PC-3 (cell line): Measurements from ENCODE around the gene PPT1. TPM values are rescaled to one million over a fixed set of nuclear protein-coding genes. Genes with fewer than 3 reads are reported as not detected.
A peak's percentile ranks its signal among the peaks of the same experiment; 100 is the strongest.

Experiments
- ATAC-seq: fragments of 200-7000 bp; cut with Tn5 transposase; 2 replicates; pipeline ENCODE4 v1.9.1; 2020; ENCODE audit warnings: mild to moderate bottlenecking, moderate library complexity
- BruUV-seq: library from RNA; stranded (reverse); fragments of 400-500 nt; replicated peaks from 2 replicates; lab custom pipeline; 2021; lab: Mats Ljungman, UMichigan
- CTCF ChIA-PET: fragments of 300-600 bp; sonication (Branson Sonifier 250); formaldehyde crosslinking; loops from one replicate; lab custom pipeline; 2022; ENCODE audit warnings: antibody characterized with exemption; lab: Charles Lee
- POLR2A ChIA-PET: fragments of 300-600 bp; sonication (Branson Sonifier 250); formaldehyde crosslinking; loops from one replicate; lab custom pipeline; 2022; ENCODE audit warnings: antibody characterized with exemption; ENCODE audit not compliant: unreplicated experiment; lab: Charles Lee
- DNase-seq: peaks from one replicate; pipeline ENCODE4 v3.0.0-alpha.2; 2015
- H2AFZ ChIP-seq: fragments of 300-600 bp; sonication (generic); 2 replicates; pipeline ENCODE4 v1.6.0; 2016; ENCODE audit warnings: antibody characterized with exemption, low read length
- H3F3A ChIP-seq: fragments of 300-600 bp; sonication (generic); one replicate; pipeline ENCODE4 v1.6.0; 2017; ENCODE audit warnings: antibody characterized with exemption, low read length, control low read depth, mild to moderate bottlenecking; ENCODE audit not compliant: unreplicated experiment
- H3K27ac ChIP-seq: fragments of 300-600 bp; sonication (generic); 2 replicates; pipeline ENCODE4 v1.5.1; 2016; ENCODE audit warnings: mild to moderate bottlenecking, low read length
- H3K27me3 ChIP-seq: fragments of 300-600 bp; sonication (generic); 2 replicates; pipeline ENCODE4 v1.6.1; 2016; ENCODE audit warnings: low read length, mixed read lengths
- H3K36me3 ChIP-seq: fragments of 300-600 bp; sonication (generic); 2 replicates; pipeline ENCODE4 v1.6.1; 2016; ENCODE audit warnings: low read depth, mixed run types, low read length, mixed read lengths
- H3K4me1 ChIP-seq: fragments of 300-600 bp; sonication (generic); 2 replicates; pipeline ENCODE4 v1.5.1; 2016; ENCODE audit warnings: low read length; ENCODE audit not compliant: insufficient read depth
- H3K4me2 ChIP-seq: fragments of 300-600 bp; sonication (generic); 2 replicates; pipeline ENCODE4 v1.6.0; 2016; ENCODE audit warnings: low read length
- H3K4me3 ChIP-seq: fragments of 300-600 bp; sonication (generic); 2 replicates; pipeline ENCODE4 v1.5.1; 2016; ENCODE audit warnings: mild to moderate bottlenecking, low read length, mixed read lengths
- H3K79me2 ChIP-seq: fragments of 300-600 bp; sonication (generic); 2 replicates; pipeline ENCODE4 v1.6.1; 2017; ENCODE audit warnings: low read length, mixed read lengths
- H3K9ac ChIP-seq: fragments of 300-600 bp; sonication (generic); 2 replicates; pipeline ENCODE4 v1.6.0; 2016; ENCODE audit warnings: mild to moderate bottlenecking, low read length
- H3K9me2 ChIP-seq: fragments of 300-600 bp; sonication (generic); replicated peaks from 2 replicates; pipeline ENCODE4 v1.6.1; 2016; ENCODE audit warnings: mixed run types, low read length, mixed read lengths
- H3K9me3 ChIP-seq: fragments of 300-600 bp; sonication (generic); 2 replicates; pipeline ENCODE4 v1.6.1; 2016; ENCODE audit warnings: low read length, mixed read lengths
- H4K20me1 ChIP-seq: fragments of 300-600 bp; sonication (generic); 2 replicates; pipeline ENCODE4 v1.6.1; 2016; ENCODE audit warnings: low read length, mixed read lengths
- CTCF ChIP-seq: fragments of 300-600 bp; sonication (generic); conservative IDR thresholded peaks from 2 replicates; pipeline ENCODE4 v1.5.1; 2017; ENCODE audit warnings: antibody characterized with exemption, low read depth, mild to moderate bottlenecking, low read length
- EZH2 ChIP-seq: fragments of 300-600 bp; sonication (generic); IDR thresholded peaks from one replicate; pipeline ENCODE4 v1.6.1; 2017; ENCODE audit warnings: antibody characterized with exemption, mild to moderate bottlenecking, low read length; ENCODE audit not compliant: unreplicated experiment
- EZH2phosphoT487 ChIP-seq: fragments of 300-600 bp; sonication (generic); IDR thresholded peaks from 2 replicates; pipeline ENCODE4 v1.6.1; 2018; ENCODE audit warnings: mild to moderate bottlenecking, antibody characterized with exemption, low read length, borderline replicate concordance
- intact Hi-C: fragments of 100-400 bp; cut with micrococcal nuclease; formaldehyde crosslinking; loops from 2 replicates; pipeline ENCODE4 v1.9.0; 2023
- total RNA-seq: library from RNA; depleted of rRNA; stranded (reverse); fragments of >200 nt; gene quantifications from 2 replicates; pipeline ENCODE4 v1.2.3, GENCODE V29; 2014

The PPT1 gene
- total RNA-seq, 1 experiment from 2014 or later: 72.9 TPM

- no peaks in the 10 kb centered on the region for H3K9me2 ChIP-seq
- peaks cover 24% of the 10 kb centered on the region for H3K4me1 ChIP-seq
- peaks cover 20% of the 10 kb centered on the region for H3K36me3 ChIP-seq
- ATAC-seq (no peak), DNase-seq (peak; percentile 32)
- peak overlapping the region; percentile 98 for H3K4me2 ChIP-seq
- ChIA-PET POLR2A (no interaction called here), CTCF (no interaction called here)
- H3K9ac ChIP-seq: no peak overlapping the region; the same call in 1 of the 2 replicates
- peak overlapping the region; percentile 99 for H3K4me3 ChIP-seq
- no peaks in the 10 kb centered on the region for H3K9me3 ChIP-seq
- intact Hi-C loops: no loop called here
- peaks cover 68% of the 10 kb centered on the region for H3K79me2 ChIP-seq
- H3F3A ChIP-seq: no peaks in the 10 kb centered on the region
- no peak overlapping the region for H3K27ac ChIP-seq
- no peak overlapping the region for H2AFZ ChIP-seq
- no TSS peak for BruUV-seq
- peaks cover 32% of the 10 kb centered on the region; the same call in 1 of the 2 replicates for H4K20me1 ChIP-seq
- TF ChIP-seq CTCF (no peak), EZH2 (no peak), EZH2phosphoT487 (no peak)
- no peaks in the 10 kb centered on the region for H3K27me3 ChIP-seq
These were observed 54.7 kb downstream of the PPT1 start for GRCh38 chr1:40042341-40042740.

- H4K20me1 ChIP-seq: peaks cover 25% of the 10 kb centered on the region; the same call in 1 of the 2 replicates
- H3K9me3 ChIP-seq: no peaks in the 10 kb centered on the region
- H2AFZ ChIP-seq: 0 out of 2 replicates have a peak overlapping the region, but pooled peaks have one; percentile 73
- no peaks in the 10 kb centered on the region for H3K9me2 ChIP-seq
- H3K79me2 ChIP-seq: peaks cover 59% of the 10 kb centered on the region
- no peak for TF ChIP-seq CTCF
- TF ChIP-seq EZH2phosphoT487: no peak
- no peak for TF ChIP-seq EZH2
- ATAC-seq (no peak), DNase-seq (no peak)
- CTCF ChIA-PET: no interaction called here
- peak overlapping the region; percentile 99 for H3K4me3 ChIP-seq
- no peaks in the 10 kb centered on the region for H3K27me3 ChIP-seq
- H3F3A ChIP-seq: no peaks in the 10 kb centered on the region
- POLR2A ChIA-PET: no interaction called here
- H3K36me3 ChIP-seq: peaks cover 14% of the 10 kb centered on the region
- no peak overlapping the region for H3K27ac ChIP-seq
- peak overlapping the region; percentile 97 for H3K9ac ChIP-seq
- BruUV-seq: no TSS peak
- intact Hi-C loops: loop anchor here (2.0 kb wide), 1 partner anchor 17 kb away; no protein-coding TSS in a partner anchor
- peaks cover 31% of the 10 kb centered on the region for H3K4me1 ChIP-seq
- peak overlapping the region; percentile 98 for H3K4me2 ChIP-seq
These were observed 55.6 kb downstream of the PPT1 start for GRCh38 chr1:40041466-40041838.
